Right ventricle myocardium superior (tissue), 1 donor: ENCODE data around the gene GABBR2. TPM values are rescaled to one million over a fixed set of nuclear protein-coding genes. Genes with fewer than 3 reads are reported as not detected.

Source experiments
- ATAC-seq: fragments of 200-7000 bp; cut with Tn5 transposase; one replicate; pipeline ENCODE4 v1.9.1; 2020; ENCODE audit warnings: mild to moderate bottlenecking; ENCODE audit not compliant: poor library complexity
- DNase-seq: peaks from one replicate; pipeline ENCODE4 v3.0.0-alpha.2; 2020
- intact Hi-C: fragments of 100-400 bp; cut with DNase I; formaldehyde crosslinking; loops from one replicate; pipeline ENCODE4 v1.11.2; 2022
- total RNA-seq: library from RNA; stranded (reverse); fragmentation: NEBNext Ultra II Directional; extraction: Animal tissue kit (Norgen Biotek cat#: 25700); gene quantifications from one replicate; pipeline ENCODE4 v1.2.1, GENCODE V29; 2021
- donor health status: DM: no; HTN: yes; CAD: no; lungs with severe emphysema.

The GABBR2 gene
- total RNA-seq, 1 donor from 2014 or later = 0.30 TPM

GRCh38 chr9:98361645-98362044 lies 347.1 kb downstream of the GABBR2 start:
- no peak for ATAC-seq
- DNase-seq = no peak
- intact Hi-C loops = no loop called here

- DNase-seq = no peak
- intact Hi-C loops = no loop called here
Observed at GRCh38 chr9:98360176-98360708, 348.5 kb downstream of the GABBR2 start.

GRCh38 chr9:98359569-98359968 lies 349.2 kb downstream of the GABBR2 start:
- DNase-seq (no peak), ATAC-seq (no peak)
- intact Hi-C loops = no loop called here

More at GRCh38 chr9:98360176-98360708, 348.5 kb downstream of the GABBR2 start:
- no peak for ATAC-seq

GRCh38 chr9:98357921-98358535 lies 350.7 kb downstream of the GABBR2 start:
- no peak for ATAC-seq
- DNase-seq = no peak
- intact Hi-C loops = no loop called here

- intact Hi-C loops = no loop called here
- ATAC-seq (no peak), DNase-seq (no peak)
Observed at GRCh38 chr9:98356953-98357690, 351.6 kb downstream of the GABBR2 start.

- intact Hi-C loops = no loop called here
- DNase-seq (no peak), ATAC-seq (no peak)
Observed at GRCh38 chr9:98356326-98356725, 352.4 kb downstream of the GABBR2 start.

- DNase-seq (no peak), ATAC-seq (no peak)
- intact Hi-C loops = no loop called here
Observed at GRCh38 chr9:98351370-98351769, 357.4 kb downstream of the GABBR2 start.

GRCh38 chr9:98347642-98348041 lies 361.1 kb downstream of the GABBR2 start:
- intact Hi-C loops = no loop called here
- no peak for DNase-seq
- ATAC-seq = no peak

- intact Hi-C loops = no loop called here
- DNase-seq = no peak
- ATAC-seq = no peak
Observed at GRCh38 chr9:98345011-98345410, 363.7 kb downstream of the GABBR2 start.

GRCh38 chr9:98344581-98344980 lies 364.2 kb downstream of the GABBR2 start:
- DNase-seq (no peak), ATAC-seq (no peak)
- intact Hi-C loops = no loop called here

GRCh38 chr9:98342820-98343210 lies 365.9 kb downstream of the GABBR2 start:
- no peak for DNase-seq
- intact Hi-C loops = no loop called here
- ATAC-seq = no peak

- intact Hi-C loops = no loop called here
- ATAC-seq = no peak
Observed at GRCh38 chr9:98342098-98342819, 366.5 kb downstream of the GABBR2 start.

GRCh38 chr9:98341157-98342097 lies 367.3 kb downstream of the GABBR2 start:
- intact Hi-C loops = no loop called here
- no peak for ATAC-seq
- no peak for DNase-seq

More at GRCh38 chr9:98342098-98342819, 366.5 kb downstream of the GABBR2 start:
- DNase-seq = no peak

- intact Hi-C loops = no loop called here
- no peak for ATAC-seq
Observed at GRCh38 chr9:98339987-98340800, 368.5 kb downstream of the GABBR2 start.

GRCh38 chr9:98335661-98336060 lies 373.1 kb downstream of the GABBR2 start:
- no peak for ATAC-seq
- DNase-seq = no peak
- intact Hi-C loops = no loop called here

More at GRCh38 chr9:98339987-98340800, 368.5 kb downstream of the GABBR2 start:
- no peak for DNase-seq

- DNase-seq (no peak), ATAC-seq (no peak)
- intact Hi-C loops = no loop called here
Observed at GRCh38 chr9:98334796-98335195, 373.9 kb downstream of the GABBR2 start.

- DNase-seq (no peak), ATAC-seq (no peak)
- intact Hi-C loops = no loop called here
Observed at GRCh38 chr9:98333703-98334582, 374.8 kb downstream of the GABBR2 start.
